Activated naive CD4-positive, alpha-beta T cell treated with anti-CD3 and anti-CD28 coated beads, Interleukin-2, amount 50 U/mL, for 16 hours (primary cell): ENCODE measurements around the gene ZSCAN30.

Experiments
- DNase-seq: peaks from one replicate; pipeline ENCODE4 v3.0.0-alpha.2; 2020

ZSCAN30 gene

GRCh38 chr18:35278085-35278484, 11.9 kb downstream of the ZSCAN30 start:
- DNase-seq: no peak

- DNase-seq: no peak
Measured at GRCh38 chr18:35277633-35278032, 12.4 kb downstream of the ZSCAN30 start.

GRCh38 chr18:35276267-35276666, 13.8 kb downstream of the ZSCAN30 start:
- DNase-seq: no peak

- DNase-seq: no peak
Measured at GRCh38 chr18:35271656-35272055, 18.4 kb downstream of the ZSCAN30 start.

GRCh38 chr18:35268821-35269220, 21.2 kb downstream of the ZSCAN30 start:
- DNase-seq: no peak

GRCh38 chr18:35267809-35268208, 22.2 kb downstream of the ZSCAN30 start:
- DNase-seq: peak; percentile 15

- peak; percentile 70 for DNase-seq
Measured at GRCh38 chr18:35267161-35267651, 22.8 kb downstream of the ZSCAN30 start.

GRCh38 chr18:35264409-35264808, 25.6 kb downstream of the ZSCAN30 start:
- no peak for DNase-seq

GRCh38 chr18:35256947-35257346, 33.1 kb downstream of the ZSCAN30 start:
- DNase-seq: no peak

- DNase-seq: no peak
Measured at GRCh38 chr18:35253655-35254287, 36.3 kb downstream of the ZSCAN30 start.

- DNase-seq: no peak
Measured at GRCh38 chr18:35252466-35252865, 37.6 kb downstream of the ZSCAN30 start.

- DNase-seq: no peak
Measured at GRCh38 chr18:35248429-35248828, 41.6 kb downstream of the ZSCAN30 start.

- DNase-seq: no peak
Measured at GRCh38 chr18:35247412-35248249, 42.4 kb downstream of the ZSCAN30 start.

- no peak for DNase-seq
Measured at GRCh38 chr18:35246831-35247230, 43.2 kb downstream of the ZSCAN30 start.

GRCh38 chr18:35245719-35246317, 44.2 kb downstream of the ZSCAN30 start:
- DNase-seq: no peak

- no peak for DNase-seq
Measured at GRCh38 chr18:35244671-35245070, 45.4 kb downstream of the ZSCAN30 start.

GRCh38 chr18:35242426-35242825, 47.6 kb downstream of the ZSCAN30 start:
- no peak for DNase-seq

- no peak for DNase-seq
Measured at GRCh38 chr18:35241448-35241804, 48.6 kb downstream of the ZSCAN30 start.

- peak; percentile 96 for DNase-seq
Measured at GRCh38 chr18:35240664-35241447, 49.2 kb downstream of the ZSCAN30 start, which contains the start of gene ZNF397. Gene ZNF397, plus strand, starts transcription at chr18:35241034. Its CDS starts 1,437 bp downstream, at chr18:35242471.

- DNase-seq: no peak
Measured at GRCh38 chr18:35239314-35239713, 50.7 kb downstream of the ZSCAN30 start.

GRCh38 chr18:35236571-35237363, 53.3 kb downstream of the ZSCAN30 start:
- no peak for DNase-seq

- DNase-seq: peak; percentile 77
Measured at GRCh38 chr18:35231052-35231451, 59.0 kb downstream of the ZSCAN30 start.
